GM18505 (cell line): ENCODE results near the gene COL6A5.
"Not testable (repeated sequence)": the region's sequence is repeated elsewhere in the genome, so short reads cannot be mapped to it uniquely, and the experiment has no call there.

ENCODE experiments used
- ATAC-seq: cut with Tn5 transposase; IDR thresholded peaks from one replicate; pipeline ENCODE4 v1.9.1; 2021; ENCODE audit not compliant: unreplicated experiment
- POLR2A ChIP-seq: IDR thresholded peaks from 4 replicates; pipeline ENCODE4 v1.6.1; 2011; ENCODE audit warnings: borderline replicate concordance; ENCODE audit not compliant: insufficient read depth, insufficient read length; ENCODE audit errors: extremely low read depth

COL6A5 gene

DNA sequence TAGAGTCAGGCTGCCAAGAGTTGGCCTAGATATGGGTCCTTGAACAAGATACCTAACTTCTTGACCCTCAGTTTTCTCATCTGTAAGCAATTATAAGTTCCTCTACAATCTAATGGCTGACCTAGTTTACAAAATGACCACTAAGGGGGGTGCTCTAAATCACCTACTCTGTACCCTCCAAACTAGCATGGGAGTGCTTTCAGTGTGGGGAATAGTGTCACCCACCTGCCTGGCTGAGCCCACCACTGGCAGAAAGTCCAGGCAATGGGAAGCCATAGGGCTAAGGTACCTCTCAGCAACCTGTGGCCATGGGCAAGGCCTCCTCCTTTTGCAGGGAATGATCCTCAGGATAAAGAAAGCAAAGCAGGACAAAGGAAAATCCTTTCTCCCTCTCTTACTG, 58.9 kb downstream of the COL6A5 start:
- ATAC-seq: no peak
- no peak for TF ChIP-seq POLR2A

DNA sequence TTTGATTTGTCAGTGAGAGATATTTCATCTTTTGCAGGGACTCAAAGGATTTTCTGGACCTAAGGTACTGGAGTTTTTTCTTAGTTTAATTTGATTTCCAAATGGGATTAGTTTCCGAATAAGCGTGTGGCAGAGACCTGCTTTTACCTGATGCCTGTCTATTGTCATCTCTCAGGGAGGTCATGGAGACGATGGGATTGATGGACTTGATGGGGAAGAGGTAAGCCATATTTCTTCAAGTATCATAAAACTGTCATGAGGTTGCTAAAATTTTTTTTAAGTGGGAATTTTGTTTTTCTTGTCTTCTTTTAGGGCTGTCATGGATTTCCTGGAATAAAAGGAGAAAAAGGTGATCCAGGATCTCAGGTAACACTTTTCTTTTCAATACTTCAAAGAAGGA, 60.5 kb downstream of the COL6A5 start:
- no peak for ATAC-seq
- TF ChIP-seq POLR2A: no peak

DNA sequence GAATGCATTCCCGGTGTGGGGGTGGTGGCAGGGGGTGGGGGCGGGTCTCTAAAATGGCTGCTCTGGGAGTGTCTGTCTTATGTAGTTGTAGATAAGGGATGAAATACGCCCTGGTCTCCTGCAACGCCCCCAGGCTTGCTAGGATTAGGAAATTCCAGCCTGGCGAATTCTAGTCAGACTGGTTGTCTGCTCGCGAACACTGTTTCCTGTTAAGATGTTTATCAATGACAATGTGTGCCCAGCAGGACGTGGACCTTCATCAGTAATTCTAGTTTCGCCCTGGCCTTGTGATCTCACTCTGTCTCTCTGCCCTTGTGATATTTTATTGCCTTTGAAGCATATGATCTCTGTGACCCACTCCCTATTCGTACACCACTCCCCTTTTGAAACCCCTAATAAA, 62.8 kb downstream of the COL6A5 start:
- ATAC-seq: not testable (repeated sequence)

DNA sequence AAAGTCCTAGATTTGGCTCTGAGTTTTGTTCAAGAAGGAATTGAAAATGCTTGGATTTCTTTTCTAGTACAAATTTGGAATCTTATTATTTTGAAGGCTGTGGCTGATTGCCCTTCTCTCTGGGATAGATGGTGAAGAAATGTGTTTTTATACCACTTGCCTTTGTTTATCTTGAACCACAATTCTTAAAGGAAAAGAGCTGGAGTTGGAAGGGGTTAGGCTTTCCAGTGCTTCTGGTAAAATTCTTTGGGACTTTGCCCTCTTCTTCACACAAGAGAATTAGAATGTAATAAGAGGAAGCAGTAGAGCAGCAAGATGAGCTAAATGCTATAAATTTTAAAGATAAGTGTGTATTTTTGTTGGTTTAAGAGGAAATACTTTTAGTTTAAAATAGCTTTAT, 65.8 kb downstream of the COL6A5 start:
- TF ChIP-seq POLR2A: no peak
- ATAC-seq: no peak

DNA sequence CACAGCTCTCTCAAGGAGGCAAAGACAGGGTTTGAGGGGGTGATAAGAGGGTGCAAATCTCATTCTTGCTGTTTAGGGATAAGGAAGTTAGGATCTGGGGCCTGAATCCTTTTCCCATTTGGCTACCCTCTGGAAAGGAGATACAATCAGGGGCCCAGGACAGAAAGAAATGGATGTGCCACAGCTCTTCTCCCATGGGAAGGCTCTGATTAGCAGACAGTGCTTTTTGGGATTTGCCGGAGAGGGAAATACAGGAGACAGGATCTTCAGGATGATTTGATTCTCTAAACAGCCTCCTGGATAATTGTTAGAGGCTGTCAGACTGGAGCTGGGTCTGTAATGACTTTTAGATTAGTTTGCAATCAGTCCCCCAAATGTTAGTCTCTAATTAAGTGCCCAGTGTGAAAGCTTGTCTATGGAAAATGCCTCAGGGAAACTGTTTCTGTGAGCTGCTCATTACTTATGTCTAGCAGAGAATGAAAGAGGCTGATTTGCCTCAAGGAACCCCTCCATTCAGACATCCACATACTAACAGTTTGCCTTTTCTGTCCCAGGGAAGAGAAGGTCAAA, 67.6 kb downstream of the COL6A5 start:
- TF ChIP-seq POLR2A: no peak
- ATAC-seq: no peak

DNA sequence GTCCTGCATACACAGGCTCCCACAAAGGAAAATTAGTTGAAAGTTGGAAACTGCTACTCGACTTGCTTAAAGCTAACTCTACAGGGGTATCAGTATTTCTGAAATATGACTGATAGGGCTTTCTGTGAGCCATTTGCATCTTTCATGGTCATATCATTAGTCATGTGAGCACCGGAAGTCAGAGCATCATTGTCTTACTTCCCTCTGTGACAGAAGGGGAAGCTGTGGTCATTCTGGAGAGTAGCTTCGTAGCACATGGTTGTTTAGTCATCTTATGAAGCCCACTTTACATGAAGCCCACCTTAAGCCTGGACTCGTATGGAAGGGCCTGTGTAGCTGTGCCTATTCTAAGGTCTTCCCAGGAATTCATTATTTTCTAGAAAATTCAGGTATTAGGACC, 69.0 kb downstream of the COL6A5 start:
- no peak for TF ChIP-seq POLR2A
- ATAC-seq: no peak

DNA sequence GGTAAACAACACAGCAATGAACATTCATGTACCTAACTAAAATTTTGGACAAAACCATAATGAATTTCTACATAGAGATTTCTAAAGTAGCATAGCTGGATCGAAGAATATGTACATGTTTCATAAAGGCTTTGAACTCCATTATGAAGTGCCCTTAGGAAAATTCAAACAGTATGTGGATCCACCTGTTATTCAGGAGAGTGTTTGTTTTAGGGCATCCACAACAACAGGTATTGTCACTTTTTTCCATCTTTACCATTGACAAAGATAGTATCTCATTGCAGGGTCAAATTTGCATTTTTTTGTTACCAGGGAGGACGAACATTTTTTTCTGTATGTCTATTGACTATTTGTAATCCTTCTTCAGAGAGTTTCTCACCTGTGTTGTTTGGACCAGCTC, 75.0 kb downstream of the COL6A5 start:
- TF ChIP-seq POLR2A: no peak
- no peak for ATAC-seq

DNA sequence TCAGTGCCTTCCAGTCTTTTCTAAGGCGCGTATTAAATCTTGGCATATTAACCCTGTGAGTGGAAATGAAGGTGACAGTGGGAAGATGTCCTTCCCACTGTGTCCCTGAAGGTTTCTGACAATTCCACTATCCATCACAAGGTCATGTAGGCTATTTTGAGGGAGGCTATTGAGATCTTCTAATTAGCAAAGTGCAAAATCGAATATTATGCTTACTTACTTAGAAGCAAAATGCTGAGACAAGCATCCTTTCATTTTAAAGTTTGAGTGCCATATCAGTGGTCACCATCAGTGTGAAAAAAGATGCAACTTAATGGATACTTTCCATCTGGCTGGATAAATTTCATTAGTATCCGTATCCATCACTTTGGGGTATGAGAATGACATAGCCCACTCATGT, 77.6 kb downstream of the COL6A5 start:
- ATAC-seq: no peak

DNA sequence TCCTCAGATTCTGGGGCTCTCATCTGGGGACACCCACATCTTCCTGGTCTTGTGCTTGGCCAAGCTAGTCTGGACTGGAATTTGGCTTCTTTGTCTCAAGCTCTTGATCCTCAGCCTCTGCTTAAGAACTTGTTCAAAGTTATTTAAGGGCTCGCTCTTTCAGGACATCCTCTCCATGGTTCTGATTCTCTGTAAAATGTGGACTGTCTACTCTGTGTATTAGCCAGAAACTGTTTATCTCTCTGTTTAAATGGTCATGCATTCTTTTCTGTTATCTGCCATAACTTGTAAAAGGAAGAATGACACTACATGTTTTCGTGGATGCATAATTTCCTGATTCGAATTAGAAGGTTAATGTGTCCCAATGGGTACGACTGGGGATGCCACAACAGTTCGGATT, 79.4 kb downstream of the COL6A5 start:
- no peak for ATAC-seq
- TF ChIP-seq POLR2A: no peak

More for the DNA sequence above, 77.6 kb downstream of the COL6A5 start:
- TF ChIP-seq POLR2A: no peak

DNA sequence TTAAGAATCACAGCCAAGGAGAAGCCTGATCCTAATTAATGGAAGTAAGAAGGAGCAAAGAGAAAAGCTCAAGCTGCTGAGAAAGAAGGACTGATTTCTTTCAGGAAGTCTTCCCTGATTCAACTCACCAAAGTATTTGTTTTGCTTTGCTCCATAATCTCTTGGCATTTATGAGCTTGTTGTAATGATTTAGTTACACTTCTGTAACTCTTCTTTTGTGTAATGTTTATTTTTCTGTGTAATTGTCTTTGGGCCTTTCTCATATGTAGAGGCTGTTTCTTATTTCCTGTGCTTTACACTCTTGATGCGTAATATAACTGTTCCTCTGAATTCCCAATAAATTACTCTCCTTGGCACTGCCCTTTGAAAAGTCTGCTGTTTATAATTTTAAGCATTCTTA, 80.0 kb downstream of the COL6A5 start:
- no peak for ATAC-seq
- no peak for TF ChIP-seq POLR2A

DNA sequence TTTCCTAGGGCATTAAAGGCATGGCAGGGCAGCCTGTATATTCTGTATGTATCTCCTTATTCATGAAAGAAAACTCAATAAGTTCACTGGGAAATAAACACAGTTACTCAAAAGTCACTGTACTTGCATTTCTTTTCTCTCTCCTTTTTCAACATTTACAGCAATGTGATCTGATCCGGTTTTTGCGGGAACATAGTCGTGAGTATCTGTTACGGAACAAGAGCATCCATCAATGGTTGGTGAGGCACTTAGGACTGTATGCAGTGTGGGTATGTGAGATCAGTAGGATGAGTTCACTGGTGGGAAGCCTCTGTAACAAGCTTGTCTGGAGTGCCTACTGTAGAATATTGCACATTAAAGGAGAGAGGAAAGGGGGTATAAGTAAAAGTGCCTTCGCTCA, 80.7 kb downstream of the COL6A5 start:
- TF ChIP-seq POLR2A: no peak
- no peak for ATAC-seq

DNA sequence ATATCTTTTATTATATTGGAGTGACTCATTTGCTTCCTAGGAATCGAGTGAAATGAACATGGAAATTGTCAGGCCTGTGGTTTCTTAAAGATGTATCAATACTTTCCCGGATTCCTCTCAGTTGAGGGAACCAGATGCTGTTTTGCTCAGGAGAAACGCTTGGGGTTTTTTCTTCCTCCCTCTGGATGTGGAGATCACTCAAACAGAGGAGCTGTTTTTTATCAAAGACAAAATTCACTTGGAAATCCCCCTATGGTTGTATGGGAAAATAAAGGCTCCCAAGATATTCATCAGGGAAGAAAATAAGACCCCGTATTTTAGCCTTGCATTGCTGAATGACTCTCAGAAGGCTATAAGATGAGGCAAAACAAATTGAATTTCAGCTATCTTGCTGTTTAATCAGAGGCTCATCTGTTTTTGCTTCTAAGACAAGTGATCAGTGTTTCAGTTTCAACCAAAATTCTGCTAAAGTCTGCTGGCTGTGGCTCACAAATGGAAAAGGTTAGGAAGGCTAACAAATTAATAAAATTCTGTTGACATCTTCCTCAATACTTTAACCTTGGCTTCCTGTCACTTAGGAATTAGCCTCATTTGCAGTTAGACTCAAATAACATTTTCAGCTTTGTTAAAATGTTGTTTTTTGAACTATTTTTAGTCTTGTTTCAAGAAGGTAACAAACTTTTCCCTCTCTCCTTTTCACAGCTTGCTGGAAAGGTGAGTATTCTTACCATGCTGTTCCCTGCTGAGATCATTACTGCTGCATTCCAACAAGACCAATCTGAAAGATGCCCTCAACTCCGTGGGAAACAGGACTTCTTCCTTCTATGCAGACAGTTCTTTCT, 83.6 kb downstream of the COL6A5 start:
- TF ChIP-seq POLR2A: no peak
- no peak for ATAC-seq

DNA sequence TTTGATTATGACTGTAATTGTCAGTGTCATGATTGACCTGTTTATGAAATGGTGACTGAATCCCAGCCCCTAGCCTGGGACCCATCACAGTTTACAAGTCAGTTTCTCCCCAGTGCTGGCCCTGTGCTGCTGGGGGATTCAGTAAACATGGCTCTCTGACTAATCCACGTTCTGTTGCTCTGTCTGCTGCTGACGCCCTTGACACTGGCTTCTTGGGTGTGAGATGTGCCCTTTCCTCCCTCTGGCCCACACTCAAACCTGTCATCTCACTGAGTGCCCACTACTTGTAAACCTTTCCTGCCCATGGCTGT, 84.2 kb downstream of the COL6A5 start:
- ATAC-seq: no peak
- TF ChIP-seq POLR2A: no peak

DNA sequence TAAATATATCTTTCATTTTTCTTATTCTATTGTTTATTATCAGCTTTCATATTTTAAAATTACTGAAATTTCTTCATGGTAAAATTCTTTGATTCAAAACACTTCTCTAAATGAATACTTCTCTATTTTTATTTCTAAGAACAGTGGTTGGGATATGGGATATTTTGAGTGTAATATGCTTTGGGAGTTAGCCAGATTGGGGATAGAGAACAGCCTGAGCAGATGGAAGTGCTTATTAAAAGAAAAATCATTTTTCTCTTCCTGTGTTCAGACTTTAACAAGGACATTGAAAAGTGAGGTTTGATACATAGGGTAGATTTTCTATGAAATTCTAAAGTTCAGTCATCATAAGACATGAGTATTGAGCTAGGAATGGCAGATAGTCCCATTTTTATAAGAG, 84.8 kb downstream of the COL6A5 start:
- ATAC-seq: no peak
- TF ChIP-seq POLR2A: no peak

DNA sequence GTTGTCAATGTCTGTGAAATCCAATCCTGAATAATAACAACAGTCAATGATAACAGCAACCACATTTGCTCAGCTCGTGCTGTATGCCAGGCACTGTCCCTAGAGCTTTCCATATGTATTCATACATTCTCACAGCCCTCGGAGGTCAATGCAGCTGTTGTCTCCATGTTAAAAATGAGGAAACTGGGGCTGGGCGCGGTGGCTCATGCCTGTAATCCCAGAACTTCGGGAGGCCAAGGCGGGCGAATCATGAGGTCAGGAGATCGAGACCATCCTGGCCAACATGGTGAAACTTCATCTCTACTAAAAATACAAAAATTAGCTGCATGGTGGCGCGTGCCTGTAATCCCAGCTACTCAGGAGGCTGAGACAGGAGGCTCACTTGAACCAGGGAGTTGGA, 86.6 kb downstream of the COL6A5 start:
- ATAC-seq: not testable (repeated sequence)
